ENCODE measurements around the gene FZR1. TPM values are rescaled to one million over a fixed set of nuclear protein-coding genes. Genes with fewer than 3 reads are reported as not detected.

The FZR1 gene
- total and polyA plus RNA-seq, 2 experiments from 2014 or later, result 16.1 to 39.2 TPM

DNA sequence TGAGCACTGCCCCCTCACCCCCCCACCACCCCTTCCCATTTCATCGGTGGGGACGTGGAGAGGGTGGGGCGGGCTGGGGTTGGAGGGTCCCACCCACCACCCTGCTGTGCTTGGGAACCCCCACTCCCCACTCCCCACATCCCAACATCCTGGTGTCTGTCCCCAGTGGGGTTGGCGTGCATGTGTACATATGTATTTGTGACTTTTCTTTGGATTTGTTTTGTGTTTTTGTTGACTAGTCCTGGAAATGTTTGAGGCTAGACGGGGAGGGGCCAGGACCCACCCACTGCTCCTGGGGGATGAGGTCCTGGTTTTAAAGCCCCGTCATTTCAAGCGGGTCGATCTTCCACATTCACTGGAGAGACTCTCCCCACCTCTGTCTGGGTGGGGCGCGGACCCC, 29.9 kb downstream of the FZR1 start:
- no peaks in the 10 kb centered on the region for H3K27me3 ChIP-seq (ENCODE audit: insufficient read depth)
- Mint-ChIP-seq H3K9me3 (0 out of 3 replicates have a peak, but pooled peaks cover 3% of the 10 kb centered on the region), H3K27me3 (ENCODE audit: insufficient read depth, low read depth, poor library complexity) (peaks cover 21% of the 10 kb centered on the region), H3K4me3 (no peak overlapping the region; the same call in 2 of the 3 replicates), H3K4me1 (peaks cover 10% of the 10 kb centered on the region; the same call in 2 of the 3 replicates), H3K36me3 (ENCODE audit: low read depth) (peaks cover 36% of the 10 kb centered on the region), H3K27ac (no peak overlapping the region)
- H3F3A ChIP-seq (replicated peaks; ENCODE audit: low read depth), result peaks cover 7% of the 10 kb centered on the region; the same call in 1 of the 2 replicates
- no peaks in the 10 kb centered on the region for H3K79me2 ChIP-seq (replicated peaks; ENCODE audit: insufficient read depth)
- no peaks in the 10 kb centered on the region; the same call in 1 of the 2 replicates for H4K20me1 ChIP-seq (replicated peaks; ENCODE audit: insufficient read depth)
- no peaks in the 10 kb centered on the region for H3K4me1 ChIP-seq (ENCODE audit: insufficient read depth)
- H3K4me2 ChIP-seq, result no peak overlapping the region
- H3K27ac ChIP-seq (ENCODE audit: low read depth), result no peak overlapping the region
- no peak overlapping the region for H3K4me3 ChIP-seq
- no peaks in the 10 kb centered on the region for H3K36me3 ChIP-seq (ENCODE audit: insufficient read depth)
- DNase-seq (ENCODE audit: low spot score), result no peak
- ATAC-seq, result no peak
- no peaks in the 10 kb centered on the region for H3K9me2 ChIP-seq (ENCODE audit: insufficient read depth)
- TF ChIP-seq STAT1 (IDR thresholded peaks at IDR 0.05; ENCODE audit: unreplicated experiment) (no peak), NANOG (IDR thresholded peaks at IDR 0.05; ENCODE audit: borderline replicate concordance) (no peak), CREB1 (CRISPR knock-in tag; IDR thresholded peaks at IDR 0.05; ENCODE audit: low read depth) (no peak), ZNF114 (CRISPR knock-in tag; IDR thresholded peaks at IDR 0.05) (no peak), JUNB (IDR thresholded peaks at IDR 0.05; ENCODE audit: unreplicated experiment) (no peak), POLR2AphosphoS5 (IDR thresholded peaks at IDR 0.05; ENCODE audit: low read depth) (no peak), EZH2phosphoT487 (IDR thresholded peaks at IDR 0.05; ENCODE audit: unreplicated experiment) (no peak), EZH2 (IDR thresholded peaks at IDR 0.05; ENCODE audit: low read depth, unreplicated experiment) (no peak), ZNF331 (CRISPR knock-in tag; IDR thresholded peaks at IDR 0.05; ENCODE audit: low read depth) (no peak)
- TF ChIP-seq, protein P1, sequence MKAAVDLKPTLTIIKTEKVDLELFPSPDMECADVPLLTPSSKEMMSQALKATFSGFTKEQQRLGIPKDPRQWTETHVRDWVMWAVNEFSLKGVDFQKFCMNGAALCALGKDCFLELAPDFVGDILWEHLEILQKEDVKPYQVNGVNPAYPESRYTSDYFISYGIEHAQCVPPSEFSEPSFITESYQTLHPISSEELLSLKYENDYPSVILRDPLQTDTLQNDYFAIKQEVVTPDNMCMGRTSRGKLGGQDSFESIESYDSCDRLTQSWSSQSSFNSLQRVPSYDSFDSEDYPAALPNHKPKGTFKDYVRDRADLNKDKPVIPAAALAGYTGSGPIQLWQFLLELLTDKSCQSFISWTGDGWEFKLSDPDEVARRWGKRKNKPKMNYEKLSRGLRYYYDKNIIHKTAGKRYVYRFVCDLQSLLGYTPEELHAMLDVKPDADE (IDR thresholded peaks at IDR 0.05), result no peak
- TF ChIP-seq, protein P2, sequence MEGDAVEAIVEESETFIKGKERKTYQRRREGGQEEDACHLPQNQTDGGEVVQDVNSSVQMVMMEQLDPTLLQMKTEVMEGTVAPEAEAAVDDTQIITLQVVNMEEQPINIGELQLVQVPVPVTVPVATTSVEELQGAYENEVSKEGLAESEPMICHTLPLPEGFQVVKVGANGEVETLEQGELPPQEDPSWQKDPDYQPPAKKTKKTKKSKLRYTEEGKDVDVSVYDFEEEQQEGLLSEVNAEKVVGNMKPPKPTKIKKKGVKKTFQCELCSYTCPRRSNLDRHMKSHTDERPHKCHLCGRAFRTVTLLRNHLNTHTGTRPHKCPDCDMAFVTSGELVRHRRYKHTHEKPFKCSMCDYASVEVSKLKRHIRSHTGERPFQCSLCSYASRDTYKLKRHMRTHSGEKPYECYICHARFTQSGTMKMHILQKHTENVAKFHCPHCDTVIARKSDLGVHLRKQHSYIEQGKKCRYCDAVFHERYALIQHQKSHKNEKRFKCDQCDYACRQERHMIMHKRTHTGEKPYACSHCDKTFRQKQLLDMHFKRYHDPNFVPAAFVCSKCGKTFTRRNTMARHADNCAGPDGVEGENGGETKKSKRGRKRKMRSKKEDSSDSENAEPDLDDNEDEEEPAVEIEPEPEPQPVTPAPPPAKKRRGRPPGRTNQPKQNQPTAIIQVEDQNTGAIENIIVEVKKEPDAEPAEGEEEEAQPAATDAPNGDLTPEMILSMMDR (conservative IDR thresholded peaks at IDR 0.05; ENCODE audit: low read depth in 2 of 2), result no peak
- TF ChIP-seq, protein P3, sequence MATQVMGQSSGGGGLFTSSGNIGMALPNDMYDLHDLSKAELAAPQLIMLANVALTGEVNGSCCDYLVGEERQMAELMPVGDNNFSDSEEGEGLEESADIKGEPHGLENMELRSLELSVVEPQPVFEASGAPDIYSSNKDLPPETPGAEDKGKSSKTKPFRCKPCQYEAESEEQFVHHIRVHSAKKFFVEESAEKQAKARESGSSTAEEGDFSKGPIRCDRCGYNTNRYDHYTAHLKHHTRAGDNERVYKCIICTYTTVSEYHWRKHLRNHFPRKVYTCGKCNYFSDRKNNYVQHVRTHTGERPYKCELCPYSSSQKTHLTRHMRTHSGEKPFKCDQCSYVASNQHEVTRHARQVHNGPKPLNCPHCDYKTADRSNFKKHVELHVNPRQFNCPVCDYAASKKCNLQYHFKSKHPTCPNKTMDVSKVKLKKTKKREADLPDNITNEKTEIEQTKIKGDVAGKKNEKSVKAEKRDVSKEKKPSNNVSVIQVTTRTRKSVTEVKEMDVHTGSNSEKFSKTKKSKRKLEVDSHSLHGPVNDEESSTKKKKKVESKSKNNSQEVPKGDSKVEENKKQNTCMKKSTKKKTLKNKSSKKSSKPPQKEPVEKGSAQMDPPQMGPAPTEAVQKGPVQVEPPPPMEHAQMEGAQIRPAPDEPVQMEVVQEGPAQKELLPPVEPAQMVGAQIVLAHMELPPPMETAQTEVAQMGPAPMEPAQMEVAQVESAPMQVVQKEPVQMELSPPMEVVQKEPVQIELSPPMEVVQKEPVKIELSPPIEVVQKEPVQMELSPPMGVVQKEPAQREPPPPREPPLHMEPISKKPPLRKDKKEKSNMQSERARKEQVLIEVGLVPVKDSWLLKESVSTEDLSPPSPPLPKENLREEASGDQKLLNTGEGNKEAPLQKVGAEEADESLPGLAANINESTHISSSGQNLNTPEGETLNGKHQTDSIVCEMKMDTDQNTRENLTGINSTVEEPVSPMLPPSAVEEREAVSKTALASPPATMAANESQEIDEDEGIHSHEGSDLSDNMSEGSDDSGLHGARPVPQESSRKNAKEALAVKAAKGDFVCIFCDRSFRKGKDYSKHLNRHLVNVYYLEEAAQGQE (IDR thresholded peaks at IDR 0.05; ENCODE audit: unreplicated experiment), result no peak
- TF ChIP-seq, protein P4, sequence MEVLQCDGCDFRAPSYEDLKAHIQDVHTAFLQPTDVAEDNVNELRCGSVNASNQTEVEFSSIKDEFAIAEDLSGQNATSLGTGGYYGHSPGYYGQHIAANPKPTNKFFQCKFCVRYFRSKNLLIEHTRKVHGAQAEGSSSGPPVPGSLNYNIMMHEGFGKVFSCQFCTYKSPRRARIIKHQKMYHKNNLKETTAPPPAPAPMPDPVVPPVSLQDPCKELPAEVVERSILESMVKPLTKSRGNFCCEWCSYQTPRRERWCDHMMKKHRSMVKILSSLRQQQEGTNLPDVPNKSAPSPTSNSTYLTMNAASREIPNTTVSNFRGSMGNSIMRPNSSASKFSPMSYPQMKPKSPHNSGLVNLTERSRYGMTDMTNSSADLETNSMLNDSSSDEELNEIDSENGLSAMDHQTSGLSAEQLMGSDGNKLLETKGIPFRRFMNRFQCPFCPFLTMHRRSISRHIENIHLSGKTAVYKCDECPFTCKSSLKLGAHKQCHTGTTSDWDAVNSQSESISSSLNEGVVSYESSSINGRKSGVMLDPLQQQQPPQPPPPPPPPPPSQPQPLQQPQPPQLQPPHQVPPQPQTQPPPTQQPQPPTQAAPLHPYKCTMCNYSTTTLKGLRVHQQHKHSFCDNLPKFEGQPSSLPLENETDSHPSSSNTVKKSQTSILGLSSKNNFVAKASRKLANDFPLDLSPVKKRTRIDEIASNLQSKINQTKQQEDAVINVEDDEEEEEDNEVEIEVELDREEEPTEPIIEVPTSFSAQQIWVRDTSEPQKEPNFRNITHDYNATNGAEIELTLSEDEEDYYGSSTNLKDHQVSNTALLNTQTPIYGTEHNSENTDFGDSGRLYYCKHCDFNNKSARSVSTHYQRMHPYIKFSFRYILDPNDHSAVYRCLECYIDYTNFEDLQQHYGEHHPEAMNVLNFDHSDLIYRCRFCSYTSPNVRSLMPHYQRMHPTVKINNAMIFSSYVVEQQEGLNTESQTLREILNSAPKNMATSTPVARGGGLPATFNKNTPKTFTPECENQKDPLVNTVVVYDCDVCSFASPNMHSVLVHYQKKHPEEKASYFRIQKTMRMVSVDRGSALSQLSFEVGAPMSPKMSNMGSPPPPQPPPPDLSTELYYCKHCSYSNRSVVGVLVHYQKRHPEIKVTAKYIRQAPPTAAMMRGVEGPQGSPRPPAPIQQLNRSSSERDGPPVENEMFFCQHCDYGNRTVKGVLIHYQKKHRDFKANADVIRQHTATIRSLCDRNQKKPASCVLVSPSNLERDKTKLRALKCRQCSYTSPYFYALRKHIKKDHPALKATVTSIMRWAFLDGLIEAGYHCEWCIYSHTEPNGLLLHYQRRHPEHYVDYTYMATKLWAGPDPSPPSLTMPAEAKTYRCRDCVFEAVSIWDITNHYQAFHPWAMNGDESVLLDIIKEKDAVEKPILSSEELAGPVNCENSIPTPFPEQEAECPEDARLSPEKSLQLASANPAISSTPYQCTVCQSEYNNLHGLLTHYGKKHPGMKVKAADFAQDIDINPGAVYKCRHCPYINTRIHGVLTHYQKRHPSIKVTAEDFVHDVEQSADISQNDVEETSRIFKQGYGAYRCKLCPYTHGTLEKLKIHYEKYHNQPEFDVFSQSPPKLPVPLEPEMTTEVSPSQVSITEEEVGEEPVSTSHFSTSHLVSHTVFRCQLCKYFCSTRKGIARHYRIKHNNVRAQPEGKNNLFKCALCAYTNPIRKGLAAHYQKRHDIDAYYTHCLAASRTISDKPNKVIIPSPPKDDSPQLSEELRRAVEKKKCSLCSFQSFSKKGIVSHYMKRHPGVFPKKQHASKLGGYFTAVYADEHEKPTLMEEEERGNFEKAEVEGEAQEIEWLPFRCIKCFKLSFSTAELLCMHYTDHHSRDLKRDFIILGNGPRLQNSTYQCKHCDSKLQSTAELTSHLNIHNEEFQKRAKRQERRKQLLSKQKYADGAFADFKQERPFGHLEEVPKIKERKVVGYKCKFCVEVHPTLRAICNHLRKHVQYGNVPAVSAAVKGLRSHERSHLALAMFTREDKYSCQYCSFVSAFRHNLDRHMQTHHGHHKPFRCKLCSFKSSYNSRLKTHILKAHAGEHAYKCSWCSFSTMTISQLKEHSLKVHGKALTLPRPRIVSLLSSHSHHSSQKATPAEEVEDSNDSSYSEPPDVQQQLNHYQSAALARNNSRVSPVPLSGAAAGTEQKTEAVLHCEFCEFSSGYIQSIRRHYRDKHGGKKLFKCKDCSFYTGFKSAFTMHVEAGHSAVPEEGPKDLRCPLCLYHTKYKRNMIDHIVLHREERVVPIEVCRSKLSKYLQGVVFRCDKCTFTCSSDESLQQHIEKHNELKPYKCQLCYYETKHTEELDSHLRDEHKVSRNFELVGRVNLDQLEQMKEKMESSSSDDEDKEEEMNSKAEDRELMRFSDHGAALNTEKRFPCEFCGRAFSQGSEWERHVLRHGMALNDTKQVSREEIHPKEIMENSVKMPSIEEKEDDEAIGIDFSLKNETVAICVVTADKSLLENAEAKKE (CRISPR knock-in tag; IDR thresholded peaks at IDR 0.05), result no peak
- H2AFZ ChIP-seq, result no peak overlapping the region
